Fibroblast of lung (primary cell): ENCODE data around the gene ADCY5. TPM values are rescaled to one million over a fixed set of nuclear protein-coding genes. Genes with fewer than 3 reads are reported as not detected.
"Not testable (repeated sequence)": the region's sequence is repeated elsewhere in the genome, so short reads cannot be mapped to it uniquely, and the experiment has no call there.

Experiments
- DNase-seq, 2 donors: peaks; one replicate each; pipeline versions ENCODE4 v3.0.0 to v3.0.0-alpha.2; 2010; ENCODE audit warnings: low read depth in 2 of 2
- H2AFZ ChIP-seq: 2 replicates; pipeline ENCODE4 v1.5.1; 2012; ENCODE audit warnings: low read length, control low read depth, inconsistent platforms
- H3K27ac ChIP-seq: 2 replicates; pipeline ENCODE4 v1.5.1; 2011; ENCODE audit warnings: low read length, control low read depth; ENCODE audit not compliant: insufficient read depth
- H3K27me3 ChIP-seq: 2 replicates; pipeline ENCODE4 v1.5.1; 2011; ENCODE audit warnings: mild to moderate bottlenecking, low read length; ENCODE audit not compliant: control insufficient read depth, insufficient read depth
- H3K36me3 ChIP-seq: 2 replicates; pipeline ENCODE4 v1.5.1; 2011; ENCODE audit warnings: low read length; ENCODE audit not compliant: control insufficient read depth, insufficient read depth
- H3K4me1 ChIP-seq: 2 replicates; pipeline ENCODE4 v1.5.1; 2011; ENCODE audit warnings: low read length; ENCODE audit not compliant: control insufficient read depth, insufficient read depth; ENCODE audit errors: extremely low read depth
- H3K4me2 ChIP-seq: 2 replicates; pipeline ENCODE4 v1.5.1; 2011; ENCODE audit warnings: low read length, control low read depth; ENCODE audit not compliant: insufficient read depth; ENCODE audit errors: extremely low read depth
- H3K4me3 ChIP-seq, 4 experiments: fragments of 200-600 bp in 1 of 4; sonication (generic) in 1 of 4; replicated peaks in 1 of 4; 2 replicates each; pipeline ENCODE4 v1.5.1; 2011 to 2016; ENCODE audit warnings: low read length in 4 of 4, low read depth in 3 of 4, mild to moderate bottlenecking in 3 of 4, control low read depth in 2 of 4, inconsistent platforms in 1 of 4, mixed read lengths in 1 of 4; ENCODE audit not compliant: insufficient read depth in 1 of 4; ENCODE audit errors: control extremely low read depth in 1 of 4
- H3K79me2 ChIP-seq: 2 replicates; pipeline ENCODE4 v1.5.1; 2012; ENCODE audit warnings: mild to moderate bottlenecking, low read length, inconsistent platforms; ENCODE audit not compliant: control insufficient read depth, insufficient read depth
- H3K9ac ChIP-seq: 2 replicates; pipeline ENCODE4 v1.5.1; 2011; ENCODE audit warnings: mild to moderate bottlenecking, low read length, control low read depth; ENCODE audit not compliant: insufficient read depth
- H3K9me3 ChIP-seq: 2 replicates; pipeline ENCODE4 v1.5.1; 2012; ENCODE audit warnings: low read depth, low read length; ENCODE audit not compliant: control insufficient read depth, insufficient read depth
- H4K20me1 ChIP-seq: 2 replicates; pipeline ENCODE4 v1.5.1; 2011; ENCODE audit warnings: low read length; ENCODE audit not compliant: control insufficient read depth, insufficient read depth; ENCODE audit errors: extremely low read depth
- CTCF ChIP-seq, 2 donors: IDR thresholded peaks in 1 of 2; conservative IDR thresholded peaks in 1 of 2; 1 replicate in 1 of 2; 2 replicates in 1 of 2; pipeline ENCODE4 v1.5.1; 2011 to 2012; ENCODE audit warnings: low read length in 2 of 2, control low read depth in 1 of 2, inconsistent platforms in 1 of 2, low read depth in 1 of 2, mild to moderate bottlenecking in 1 of 2
- EZH2 ChIP-seq: IDR thresholded peaks from 2 replicates; pipeline ENCODE4 v1.5.1; 2012; ENCODE audit warnings: low read length, control low read depth, mild to moderate bottlenecking; ENCODE audit errors: missing control alignments
- polyA plus RNA-seq, 2 donors: library from polyadenylated mRNA; depleted of rRNA in 1 of 2; stranded (reverse) in 1 of 2; unstranded in 1 of 2; fragments of >200 nt; gene quantifications; 2 replicates each; pipeline ENCODE4 v1.2.1, GENCODE V29; 2011 to 2012; ENCODE audit warnings: missing spikeins in 1 of 2
- total RNA-seq: library from RNA; depleted of rRNA; stranded (reverse); fragments of >200 nt; gene quantifications from 2 replicates; pipeline ENCODE4 v1.2.1, GENCODE V29; 2014

Gene ADCY5
- total and polyA plus RNA-seq, 2 donors (not counting 1 experiment from before 2014, with no cell fraction given), result 0.11 to 0.50 TPM

GRCh38 chr3:123239756-123240155 is 209.1 kb downstream of the ADCY5 start:
- TF ChIP-seq EZH2, result no peak
- TF ChIP-seq CTCF (conservative IDR thresholded peaks at IDR 0.05 in 1 of 2, IDR thresholded peaks at IDR 0.05 in 1 of 2; ENCODE audit: low read depth in 1 of 2, low read length in 2 of 2), result no peak
- H3K79me2 ChIP-seq, result no peaks in the 10 kb centered on the region
- no peaks in the 10 kb centered on the region for H3K27me3 ChIP-seq
- H3K27ac ChIP-seq, result no peak overlapping the region
- no peak overlapping the region for H3K4me2 ChIP-seq
- H3K9ac ChIP-seq, result no peak overlapping the region
- no peak overlapping the region for H3K4me3 ChIP-seq
- H3K4me1 ChIP-seq, result no peaks in the 10 kb centered on the region
- H4K20me1 ChIP-seq, result no peaks in the 10 kb centered on the region
- H3K9me3 ChIP-seq, result no peaks in the 10 kb centered on the region
- no peak for DNase-seq
- H3K36me3 ChIP-seq, result no peaks in the 10 kb centered on the region
- no peak overlapping the region for H2AFZ ChIP-seq

DNA sequence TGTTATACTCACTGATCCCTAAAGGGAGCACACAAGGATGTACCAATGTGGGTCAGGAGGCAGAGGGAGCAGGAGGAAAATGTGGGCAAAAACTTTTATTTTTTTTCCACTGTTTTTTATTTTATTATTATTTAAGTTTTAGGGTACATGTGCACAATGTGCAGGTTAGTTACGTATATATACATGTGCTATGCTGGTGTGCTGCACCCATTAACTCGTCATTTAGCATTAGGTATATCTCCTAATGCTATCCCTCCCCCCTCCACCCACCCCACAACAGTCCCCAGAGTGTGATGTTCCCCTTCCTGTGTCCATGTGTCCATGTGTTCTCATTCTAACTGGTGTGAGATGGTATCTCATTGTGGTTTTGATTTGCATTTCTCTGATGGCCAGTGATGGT is 209.7 kb downstream of the ADCY5 start:
- not testable (repeated sequence) for H3K27me3 ChIP-seq, H2AFZ ChIP-seq, H3K79me2 ChIP-seq, H3K4me2 ChIP-seq, DNase-seq, H3K9ac ChIP-seq, H3K36me3 ChIP-seq, H3K27ac ChIP-seq, H4K20me1 ChIP-seq, H3K4me1 ChIP-seq, H3K4me3 ChIP-seq, H3K9me3 ChIP-seq

DNA sequence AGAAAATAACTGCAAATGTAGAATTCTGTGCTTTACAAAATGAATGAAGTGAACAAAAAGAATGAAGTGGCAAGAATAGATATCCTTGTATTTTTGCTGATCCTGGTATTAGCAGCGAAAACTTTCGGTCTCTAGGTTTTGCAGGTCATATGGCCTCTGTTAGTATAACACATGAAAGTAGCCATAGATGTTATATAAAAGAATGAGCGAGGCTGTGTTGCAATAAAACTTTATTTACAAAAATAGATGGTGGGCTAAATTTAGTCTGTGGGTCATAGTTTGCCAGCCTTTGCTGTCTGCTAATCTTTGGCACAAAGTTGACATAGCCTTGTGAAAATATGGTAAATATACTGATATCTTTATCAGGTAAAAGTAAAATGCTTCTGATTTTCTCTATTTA is 212.0 kb downstream of the ADCY5 start:
- Histone ChIP-seq H3K27ac (no peak overlapping the region), H3K4me2 (no peak overlapping the region), H2AFZ (no peak overlapping the region), H3K36me3 (no peaks in the 10 kb centered on the region), H3K9ac (no peak overlapping the region), H3K4me3 (no peak overlapping the region), H3K79me2 (no peaks in the 10 kb centered on the region), H3K9me3 (no peaks in the 10 kb centered on the region), H3K4me1 (no peaks in the 10 kb centered on the region), H4K20me1 (no peaks in the 10 kb centered on the region), H3K27me3 (no peaks in the 10 kb centered on the region)
- no peak for DNase-seq
- TF ChIP-seq CTCF (conservative IDR thresholded peaks at IDR 0.05 in 1 of 2, IDR thresholded peaks at IDR 0.05 in 1 of 2; ENCODE audit: low read depth in 1 of 2, low read length in 2 of 2) (no peak), EZH2 (no peak)

Other genes starting within 250 kb of the ADCY5 start
- gene SEC22A, start 247.1 kb downstream of the ADCY5 start, total RNA-seq, result 39.3 and 45.4 TPM in 2 replicates
- 39.4 and 52.7 TPM in 2 replicates for gene SEC22A, start 247.1 kb downstream of the ADCY5 start, polyA plus RNA-seq
- gene HACD2, start 136.0 kb upstream of the ADCY5 start, total RNA-seq, result 19.5 and 22.0 TPM in 2 replicates
- 47.0 and 48.7 TPM in 2 replicates for gene HACD2, start 136.0 kb upstream of the ADCY5 start, polyA plus RNA-seq